NOMO-1 treated with dmso at 0.1 percent for 144 hours (cell line): ENCODE data around the gene HAUS5.

Experiments used
- DNase-seq: peaks from one replicate; lab custom pipeline; 2025; ENCODE audit not compliant: unreplicated experiment; lab: John Stamatoyannopoulos, UW

The HAUS5 gene

GRCh38 chr19:35670686-35671085, 58.2 kb downstream of the HAUS5 start:
- no peak for DNase-seq

- no peak for DNase-seq
Measured at GRCh38 chr19:35671818-35672217, 59.3 kb downstream of the HAUS5 start.

GRCh38 chr19:35673121-35673804, 60.7 kb downstream of the HAUS5 start:
- DNase-seq = no peak
